Measurements from ENCODE around the gene EDEM1. TPM values are rescaled to one million over a fixed set of nuclear protein-coding genes. Genes with fewer than 3 reads are reported as not detected.

EDEM1 gene
- polyA plus RNA-seq, 1 donor from 2014 or later, result 13.6 TPM

GRCh38 chr3:5251196-5251583 is 63.7 kb downstream of the EDEM1 start:
- Histone ChIP-seq H3K36me3 (ENCODE audit: insufficient read depth, low read length) (no peaks in the 10 kb centered on the region), H3K4me3 (ENCODE audit: low read length) (no peak overlapping the region), H3K9ac (ENCODE audit: low read length) (no peak overlapping the region)

GRCh38 chr3:5252131-5252530 is 64.6 kb downstream of the EDEM1 start:
- Histone ChIP-seq H4K20me1 (ENCODE audit: insufficient read depth) (no peaks in the 10 kb centered on the region), H3K9ac (ENCODE audit: low read length) (no peak overlapping the region), H3K9me3 (ENCODE audit: low read length) (no peaks in the 10 kb centered on the region), H3K9me2 (ENCODE audit: insufficient read depth, low read length) (no peaks in the 10 kb centered on the region), H3K27me3 (ENCODE audit: insufficient read depth, low read depth, low read length) (no peaks in the 10 kb centered on the region), H3K27ac (ENCODE audit: low read length) (no peak overlapping the region), H2AFZ (ENCODE audit: low read depth, low read length) (no peak overlapping the region), H3K79me2 (replicated peaks; ENCODE audit: insufficient read depth, low read length) (no peaks in the 10 kb centered on the region), H3K4me3 (ENCODE audit: low read length) (no peak overlapping the region), H3K36me3 (ENCODE audit: insufficient read depth, low read length) (no peaks in the 10 kb centered on the region), H3K4me2 (ENCODE audit: low read length) (no peak overlapping the region), H3F3A (ENCODE audit: insufficient read depth, low read length, poor library complexity, severe bottlenecking) (no peaks in the 10 kb centered on the region)
- no peak for TF ChIP-seq RAD21 (conservative IDR thresholded peaks at IDR 0.05)
- no peak for TF ChIP-seq EZH2 (IDR thresholded peaks at IDR 0.05; ENCODE audit: borderline replicate concordance, insufficient read depth, low read length, poor library complexity, severe bottlenecking)
- no peak for TF ChIP-seq TAF1 (IDR thresholded peaks at IDR 0.05; ENCODE audit: low read depth)

More at GRCh38 chr3:5251196-5251583, 63.7 kb downstream of the EDEM1 start:
- Histone ChIP-seq H4K20me1 (ENCODE audit: insufficient read depth) (no peaks in the 10 kb centered on the region), H3K9me3 (ENCODE audit: low read length) (no peaks in the 10 kb centered on the region), H3F3A (ENCODE audit: insufficient read depth, low read length, poor library complexity, severe bottlenecking) (no peaks in the 10 kb centered on the region), H2AFZ (ENCODE audit: low read depth, low read length) (no peak overlapping the region), H3K4me2 (ENCODE audit: low read length) (no peak overlapping the region), H3K79me2 (replicated peaks; ENCODE audit: insufficient read depth, low read length) (no peaks in the 10 kb centered on the region), H3K9me2 (ENCODE audit: insufficient read depth, low read length) (no peaks in the 10 kb centered on the region), H3K27me3 (ENCODE audit: insufficient read depth, low read depth, low read length) (no peaks in the 10 kb centered on the region), H3K27ac (ENCODE audit: low read length) (no peak overlapping the region)
- TF ChIP-seq MXI1 (conservative IDR thresholded peaks at IDR 0.05; ENCODE audit: poor library complexity, severe bottlenecking), result no peak
- TF ChIP-seq POLR2AphosphoS5 (IDR thresholded peaks at IDR 0.05), result no peak
- TF ChIP-seq TAF1 (IDR thresholded peaks at IDR 0.05; ENCODE audit: low read depth), result no peak
- no peak for TF ChIP-seq SMC3 (conservative IDR thresholded peaks at IDR 0.05; ENCODE audit: poor library complexity)
- TF ChIP-seq REST (IDR thresholded peaks at IDR 0.05; ENCODE audit: borderline replicate concordance), result no peak
- TF ChIP-seq EZH2 (IDR thresholded peaks at IDR 0.05; ENCODE audit: borderline replicate concordance, insufficient read depth, low read length, poor library complexity, severe bottlenecking), result no peak
- TF ChIP-seq RAD21 (conservative IDR thresholded peaks at IDR 0.05), result no peak
- no peak for TF ChIP-seq CTCF (IDR thresholded peaks at IDR 0.05; ENCODE audit: poor library complexity, severe bottlenecking)
- TF ChIP-seq EP300 (conservative IDR thresholded peaks at IDR 0.05; ENCODE audit: poor library complexity, severe bottlenecking), result no peak
